ENCODE results near the gene HOXD12.
A peak's percentile ranks its signal among the peaks of the same experiment; 100 is the strongest.

The HOXD12 gene

DNA sequence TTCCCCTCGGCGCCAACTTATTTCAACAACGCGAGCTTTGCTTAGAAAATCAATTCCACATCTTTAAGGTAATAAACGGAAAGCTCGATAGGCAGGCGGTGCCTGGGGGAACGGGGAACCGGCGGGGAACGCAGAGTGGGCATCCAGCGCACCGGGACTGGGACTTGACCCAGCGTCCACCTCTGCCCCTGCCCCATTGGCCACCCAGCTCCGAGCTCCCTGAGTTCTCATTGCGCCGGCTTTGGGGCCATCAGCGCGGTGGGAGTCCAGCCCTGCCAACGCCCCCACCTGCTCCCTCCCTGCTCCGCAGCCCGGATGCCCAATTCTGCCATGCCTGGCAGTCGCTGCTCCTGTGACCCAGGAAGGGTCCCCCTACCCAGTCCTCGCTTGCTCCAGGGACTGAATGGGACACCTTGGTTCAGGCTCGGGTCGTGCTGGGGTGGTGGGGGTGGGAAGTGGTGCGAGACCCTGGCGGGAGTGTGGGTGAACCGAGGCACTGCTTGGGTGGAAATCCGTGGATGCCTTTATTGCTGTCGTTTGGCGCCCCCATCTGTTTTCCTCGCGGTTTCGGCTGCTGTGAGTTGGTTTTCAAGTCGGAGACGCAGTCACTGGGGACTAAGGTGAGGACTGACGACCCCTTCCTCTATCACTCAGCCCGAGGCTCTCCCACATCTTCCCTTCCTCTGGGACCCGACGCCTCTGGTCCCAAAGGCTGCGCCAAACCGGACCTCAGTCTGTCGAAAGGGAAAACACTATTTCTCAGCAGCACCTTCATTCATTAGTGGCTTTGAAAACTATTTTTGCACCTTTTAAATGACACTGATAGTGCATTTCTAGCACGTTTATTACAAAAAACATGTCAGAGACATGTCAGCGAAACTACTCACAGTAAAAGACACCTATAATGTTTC is 13.5 kb upstream of the HOXD12 start:
- H3K27ac Mint-ChIP-seq = no peak overlapping the region
- no peak overlapping the region for H3K4me3 Mint-ChIP-seq

DNA sequence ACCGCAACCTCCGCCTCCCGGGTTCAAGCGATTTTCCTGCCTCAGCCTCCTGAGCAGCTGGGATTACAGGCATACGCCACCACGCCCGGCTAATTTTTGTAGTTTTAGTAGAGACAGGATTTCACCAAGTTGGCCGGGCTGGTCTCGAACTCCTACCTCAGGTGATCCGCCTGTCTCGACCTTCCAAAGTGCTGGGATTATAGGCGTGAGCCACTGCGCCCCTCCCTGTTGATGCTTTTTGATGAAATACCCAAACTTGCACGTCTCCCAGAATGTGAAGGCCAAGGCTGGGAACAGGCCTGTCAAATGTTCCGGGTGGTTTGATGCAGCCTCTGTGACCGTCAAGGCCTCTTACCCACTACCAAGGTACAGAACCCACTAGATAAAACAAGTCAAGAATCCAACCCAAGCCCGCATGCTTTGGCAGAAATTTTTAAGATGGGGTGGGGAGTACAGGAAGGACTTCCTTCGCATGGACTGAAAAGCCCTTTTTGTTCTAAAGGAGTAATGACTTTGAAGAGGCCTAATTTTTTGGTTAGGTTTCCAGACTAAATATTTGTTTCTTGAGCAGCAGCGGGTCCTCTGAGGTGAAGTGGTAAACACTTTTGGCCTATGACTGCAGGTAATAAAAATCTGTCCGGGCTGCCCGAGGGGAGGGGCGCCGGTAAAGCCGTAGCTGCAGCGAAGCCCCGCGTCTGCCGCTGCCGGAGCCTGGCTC is 12.1 kb upstream of the HOXD12 start:
- peaks cover 93% of the 10 kb centered on the region for H3K27me3 Mint-ChIP-seq
- H3K27ac Mint-ChIP-seq = no peak overlapping the region
- H3K4me1 Mint-ChIP-seq (ENCODE audit: low read depth) = peaks cover 12% of the 10 kb centered on the region
- H3K36me3 Mint-ChIP-seq (ENCODE audit: low read depth) = peaks cover 14% of the 10 kb centered on the region
- H3K4me3 Mint-ChIP-seq = no peak overlapping the region
- peaks cover 4% of the 10 kb centered on the region for H3K9me3 Mint-ChIP-seq

More for the DNA sequence above, 13.5 kb upstream of the HOXD12 start:
- Mint-ChIP-seq H3K9me3 (peaks cover 6% of the 10 kb centered on the region), H3K36me3 (ENCODE audit: low read depth) (peaks cover 20% of the 10 kb centered on the region), H3K4me1 (ENCODE audit: low read depth) (peaks cover 9% of the 10 kb centered on the region), H3K27me3 (peaks cover 91% of the 10 kb centered on the region)

DNA sequence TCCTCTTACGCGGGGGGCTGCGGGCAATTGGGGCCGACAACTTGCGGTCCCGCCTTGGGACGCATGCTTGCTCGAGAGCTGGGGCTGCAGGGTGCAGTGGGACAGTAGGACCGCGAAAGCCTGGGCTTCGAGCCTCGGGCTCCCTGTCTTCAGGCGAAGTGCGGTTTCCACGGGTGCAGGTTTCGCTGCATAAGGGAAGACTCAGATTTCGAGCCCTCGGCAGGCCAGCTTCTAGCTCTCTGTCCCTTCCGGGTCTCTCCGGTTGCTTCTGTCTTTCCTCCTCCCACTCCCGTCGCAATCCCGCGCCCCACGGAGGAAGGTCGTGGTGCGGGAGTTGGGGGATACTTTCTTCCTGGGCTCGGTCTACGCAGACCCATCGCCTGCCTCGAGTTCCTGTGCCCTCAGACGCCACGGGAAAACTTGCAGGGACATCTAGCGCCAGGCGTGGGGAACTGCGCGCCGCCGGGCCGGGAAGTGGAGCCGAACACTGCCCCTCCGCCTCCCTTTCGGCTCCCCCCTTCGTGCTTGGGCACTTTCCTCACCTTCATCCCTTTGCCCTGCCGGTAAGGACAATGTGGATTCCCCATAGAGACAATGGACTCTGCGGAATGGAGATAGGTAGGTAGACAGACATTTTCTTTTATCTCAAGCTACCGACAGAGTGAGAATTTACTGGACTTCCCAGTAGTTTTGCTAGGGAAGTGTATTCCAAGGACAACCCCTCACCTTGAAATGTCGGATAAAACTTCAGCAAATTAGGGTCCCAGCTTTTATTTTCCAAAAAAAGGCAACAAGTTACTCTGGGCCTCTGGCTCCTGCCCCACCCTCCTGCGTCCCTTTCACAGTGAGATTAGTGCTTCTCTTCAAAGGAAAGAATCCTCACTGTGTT is 11.3 kb upstream of the HOXD12 start:
- H3K4me3 Mint-ChIP-seq = peak overlapping the region; percentile 57
- peaks cover 10% of the 10 kb centered on the region for H3K36me3 Mint-ChIP-seq (ENCODE audit: low read depth)
- peaks cover 87% of the 10 kb centered on the region for H3K27me3 Mint-ChIP-seq
- H3K4me1 Mint-ChIP-seq (ENCODE audit: low read depth) = peaks cover 12% of the 10 kb centered on the region
- H3K27ac Mint-ChIP-seq = no peak overlapping the region
- peaks cover 4% of the 10 kb centered on the region for H3K9me3 Mint-ChIP-seq

DNA sequence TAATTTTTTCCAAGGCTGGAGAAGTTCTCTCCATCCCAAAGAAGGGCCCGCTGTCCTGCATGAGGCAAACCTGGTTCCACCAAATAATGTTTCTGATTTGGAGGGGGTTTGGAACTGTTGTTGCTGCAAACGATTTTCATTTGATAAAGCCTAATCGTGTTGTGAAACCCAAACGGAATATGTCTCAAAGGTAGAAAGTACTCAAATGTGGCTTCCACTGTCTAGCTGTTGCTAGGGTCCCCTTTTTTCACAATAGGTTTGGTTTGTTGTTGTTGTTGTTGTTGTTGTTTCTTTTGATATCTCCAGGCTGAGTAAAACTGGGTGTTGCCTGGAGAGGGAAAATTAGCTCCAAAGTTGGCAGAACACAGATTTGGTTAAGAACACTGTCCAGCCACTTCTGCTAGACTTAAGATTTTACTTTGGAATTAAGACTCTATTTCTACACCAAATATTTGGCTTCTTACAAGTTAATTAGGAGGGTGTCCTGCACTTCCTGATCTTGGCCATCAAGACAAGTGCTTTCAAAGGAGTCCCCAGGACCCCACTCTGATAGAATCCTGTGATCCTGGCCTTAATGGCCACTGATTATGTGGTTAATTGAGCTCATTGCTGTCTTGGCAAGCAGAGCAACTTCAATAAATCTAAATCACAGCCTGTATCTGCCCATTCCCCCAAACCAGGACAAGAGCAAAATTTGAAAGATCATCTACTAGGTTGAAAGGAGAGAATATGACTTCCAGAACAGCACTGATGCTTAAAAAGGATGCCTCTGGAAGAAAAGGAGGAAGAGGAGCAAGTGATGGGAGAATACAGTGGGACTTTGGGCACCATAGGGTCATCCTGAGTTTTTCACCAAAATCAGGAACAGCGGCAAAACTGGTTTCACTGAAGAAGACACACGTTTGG is 10.4 kb upstream of the HOXD12 start:
- H3K4me3 Mint-ChIP-seq = no peak overlapping the region
- peaks cover 87% of the 10 kb centered on the region for H3K27me3 Mint-ChIP-seq

DNA sequence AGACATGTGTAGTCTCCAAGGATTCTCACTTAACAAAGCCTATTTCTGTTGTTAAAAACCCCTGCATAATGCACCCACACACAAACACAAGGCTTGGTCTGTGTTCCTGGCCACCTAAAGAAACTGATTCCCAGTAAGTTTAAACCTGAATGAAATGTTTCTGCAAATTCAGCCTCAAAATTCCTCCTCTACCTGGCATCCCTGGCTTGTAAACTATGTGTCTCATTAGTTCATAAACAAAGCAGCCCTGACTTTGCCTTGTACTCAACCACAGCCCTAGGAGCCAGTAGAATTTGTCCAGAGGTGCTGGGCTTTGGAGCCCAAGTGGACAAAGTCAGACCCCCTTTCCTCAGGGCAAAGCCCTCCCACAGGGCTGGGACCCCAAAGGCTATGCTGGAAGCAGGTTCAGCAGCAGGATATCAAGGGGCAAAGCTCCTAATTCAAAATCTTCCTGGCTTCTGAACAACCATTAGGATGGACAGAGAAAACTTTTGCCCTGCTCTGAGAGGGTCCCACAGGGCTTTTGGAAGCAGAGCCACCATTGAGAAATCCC is 9.7 kb upstream of the HOXD12 start:
- Mint-ChIP-seq H3K4me3 (no peak overlapping the region), H3K9me3 (peaks cover 4% of the 10 kb centered on the region), H3K4me1 (ENCODE audit: low read depth) (peaks cover 19% of the 10 kb centered on the region), H3K27ac (no peak overlapping the region), H3K27me3 (peaks cover 87% of the 10 kb centered on the region), H3K36me3 (ENCODE audit: low read depth) (peaks cover 4% of the 10 kb centered on the region)

More for the DNA sequence above, 10.4 kb upstream of the HOXD12 start:
- peaks cover 4% of the 10 kb centered on the region for H3K9me3 Mint-ChIP-seq
- H3K27ac Mint-ChIP-seq = no peak overlapping the region
- peaks cover 19% of the 10 kb centered on the region for H3K4me1 Mint-ChIP-seq (ENCODE audit: low read depth)
- H3K36me3 Mint-ChIP-seq (ENCODE audit: low read depth) = peaks cover 10% of the 10 kb centered on the region

DNA sequence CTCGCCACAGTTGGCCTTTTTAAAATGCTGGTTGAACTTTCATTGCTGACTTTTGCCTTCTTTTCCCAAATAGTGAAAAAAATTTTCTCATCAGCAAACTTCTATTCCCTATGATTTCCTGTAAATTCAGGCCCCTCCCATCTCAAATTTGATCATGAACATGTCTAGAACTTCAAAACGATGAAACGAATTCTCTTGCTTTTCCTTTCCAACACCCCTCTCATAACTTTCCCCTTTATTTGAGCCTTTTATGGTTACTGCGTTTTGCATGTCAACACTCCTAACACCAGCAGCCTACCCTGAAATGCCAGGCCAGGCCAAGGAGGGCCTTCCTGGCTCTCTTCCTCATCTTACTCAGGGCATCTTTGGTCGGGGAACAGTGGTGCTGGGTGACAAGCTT is 8.7 kb upstream of the HOXD12 start:
- no peak overlapping the region for H3K4me3 Mint-ChIP-seq
- H3K27ac Mint-ChIP-seq = no peak overlapping the region
- H3K9me3 Mint-ChIP-seq = peaks cover 4% of the 10 kb centered on the region

DNA sequence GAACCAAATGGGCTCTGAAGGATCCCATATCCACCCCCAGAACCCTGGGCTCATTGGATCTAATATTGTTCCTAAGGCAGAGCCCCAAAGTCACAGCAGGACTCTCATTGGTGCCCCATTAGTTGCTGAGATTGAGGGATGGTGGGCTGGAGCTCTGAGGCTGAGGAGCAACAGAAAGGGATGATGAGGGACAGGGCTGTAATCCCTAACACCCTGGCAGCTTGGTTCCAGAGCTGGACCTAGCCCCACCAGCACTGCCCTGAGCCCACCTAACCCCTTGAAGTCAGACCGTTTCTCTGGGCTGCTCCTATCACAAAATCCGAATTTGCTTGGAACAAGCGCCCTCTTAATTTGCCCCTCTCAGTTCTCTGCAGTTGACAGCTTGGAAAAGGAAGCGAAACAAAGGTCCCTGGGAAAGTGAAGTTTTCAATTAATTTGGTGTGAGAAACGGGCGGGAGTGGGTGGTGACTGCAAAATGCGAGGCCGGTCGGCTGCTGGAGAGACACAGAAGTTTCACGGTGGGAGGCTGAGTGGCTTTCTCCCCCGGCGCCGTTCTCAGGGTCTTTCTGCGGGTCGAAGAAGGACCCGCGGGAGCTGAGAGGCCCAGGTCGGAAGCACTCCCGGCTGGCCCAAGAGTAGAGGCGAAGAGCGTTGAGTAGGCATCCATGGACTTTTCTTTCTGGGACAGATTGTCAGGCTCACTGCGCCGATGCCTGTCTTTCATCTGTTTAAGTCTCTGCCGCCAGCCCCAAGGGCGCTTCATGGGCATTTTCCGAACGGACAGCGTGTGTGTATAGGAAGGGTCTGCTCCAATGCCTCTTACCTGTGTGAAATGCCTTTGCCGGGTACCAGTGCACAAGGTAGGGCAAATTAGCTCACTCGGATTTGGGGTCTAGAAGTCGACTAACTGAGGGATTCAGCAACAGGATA is 8.0 kb upstream of the HOXD12 start:
- peaks cover 90% of the 10 kb centered on the region for H3K27me3 Mint-ChIP-seq
- H3K36me3 Mint-ChIP-seq (ENCODE audit: low read depth) = peaks cover 4% of the 10 kb centered on the region
- H3K4me1 Mint-ChIP-seq (ENCODE audit: low read depth) = peaks cover 23% of the 10 kb centered on the region
- H3K27ac Mint-ChIP-seq = peak overlapping the region; percentile 63
- H3K9me3 Mint-ChIP-seq = peaks cover 4% of the 10 kb centered on the region
- H3K4me3 Mint-ChIP-seq = no peak overlapping the region

More for the DNA sequence above, 8.7 kb upstream of the HOXD12 start:
- Mint-ChIP-seq H3K27me3 (peaks cover 87% of the 10 kb centered on the region), H3K36me3 (ENCODE audit: low read depth) (peaks cover 4% of the 10 kb centered on the region), H3K4me1 (ENCODE audit: low read depth) (peaks cover 19% of the 10 kb centered on the region)

DNA sequence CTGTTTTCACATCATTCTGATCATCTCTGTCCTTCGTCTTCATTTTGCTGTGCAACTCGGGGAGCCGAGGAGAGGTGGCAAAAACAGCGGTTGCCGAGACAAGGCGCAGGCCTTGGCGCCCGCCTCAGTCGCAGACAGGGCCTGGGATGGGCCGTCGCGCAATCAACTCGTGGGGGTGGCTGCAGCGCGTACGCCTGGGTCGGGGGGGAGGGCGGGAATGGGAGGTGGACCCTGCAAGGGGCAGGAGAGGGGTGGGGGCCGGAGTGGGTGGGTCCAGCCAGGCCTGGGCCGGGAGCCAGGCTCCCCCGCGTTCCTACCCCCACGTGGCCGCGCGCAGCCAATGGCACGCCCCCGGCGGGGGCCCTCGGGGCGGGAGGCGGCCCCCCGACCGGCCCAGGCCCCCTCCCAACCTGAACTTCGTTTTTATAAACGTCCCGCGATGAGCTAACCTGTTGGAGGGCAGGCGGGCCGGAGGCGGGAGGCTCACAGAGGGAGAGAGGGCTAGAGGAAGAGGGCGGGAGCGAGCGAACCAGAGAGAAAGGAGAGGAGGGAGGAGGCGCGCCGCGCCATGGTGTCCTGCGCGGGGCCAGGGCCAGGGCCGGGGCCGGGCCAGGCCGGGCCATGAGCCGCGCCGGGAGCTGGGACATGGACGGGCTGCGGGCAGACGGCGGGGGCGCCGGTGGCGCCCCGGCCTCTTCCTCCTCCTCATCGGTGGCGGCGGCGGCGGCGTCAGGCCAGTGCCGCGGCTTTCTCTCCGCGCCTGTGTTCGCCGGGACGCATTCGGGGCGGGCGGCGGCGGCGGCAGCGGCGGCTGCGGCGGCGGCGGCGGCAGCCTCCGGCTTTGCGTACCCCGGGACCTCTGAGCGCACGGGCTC is 7.1 kb upstream of the HOXD12 start, which contains the start of gene HOXD13:
HOXD13 (plus strand) TSS at position 452 of the 875 bp plus-strand sequence; CDS start at position 622, 170 bp downstream.
- Mint-ChIP-seq H3K27me3 (peaks cover 90% of the 10 kb centered on the region), H3K4me3 (peak within 1 kb of the TSS; percentile 43), H3K4me1 (ENCODE audit: low read depth) (peaks cover 30% of the 10 kb centered on the region), H3K36me3 (ENCODE audit: low read depth) (peaks cover 4% of the 10 kb centered on the region), H3K9me3 (no peaks in the 10 kb centered on the region), H3K27ac (peak within 1 kb of the TSS; percentile 63)

DNA sequence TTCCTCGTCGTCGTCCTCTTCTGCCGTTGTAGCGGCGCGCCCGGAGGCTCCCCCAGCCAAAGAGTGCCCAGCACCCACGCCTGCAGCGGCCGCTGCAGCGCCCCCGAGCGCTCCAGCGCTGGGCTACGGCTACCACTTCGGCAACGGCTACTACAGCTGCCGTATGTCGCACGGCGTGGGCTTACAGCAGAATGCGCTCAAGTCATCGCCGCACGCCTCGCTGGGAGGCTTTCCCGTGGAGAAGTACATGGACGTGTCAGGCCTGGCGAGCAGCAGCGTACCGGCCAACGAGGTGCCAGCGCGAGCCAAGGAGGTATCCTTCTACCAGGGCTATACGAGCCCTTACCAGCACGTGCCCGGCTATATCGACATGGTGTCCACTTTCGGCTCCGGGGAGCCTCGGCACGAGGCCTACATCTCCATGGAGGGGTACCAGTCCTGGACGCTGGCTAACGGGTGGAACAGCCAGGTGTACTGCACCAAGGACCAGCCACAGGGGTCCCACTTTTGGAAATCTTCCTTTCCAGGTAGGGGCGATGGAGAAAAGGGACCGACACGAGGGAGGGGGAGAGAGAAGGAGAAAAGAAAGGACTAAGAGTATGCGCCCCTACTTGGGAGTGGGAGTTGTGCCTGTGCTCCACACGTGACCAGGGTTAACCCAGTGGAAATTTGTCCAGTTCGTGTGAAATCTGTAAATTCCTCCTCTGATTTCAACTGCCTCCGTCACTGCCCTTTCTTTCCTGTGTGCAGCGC is 6.3 kb upstream of the HOXD12 start:
- no peaks in the 10 kb centered on the region for H3K9me3 Mint-ChIP-seq
- peaks cover 37% of the 10 kb centered on the region for H3K4me1 Mint-ChIP-seq (ENCODE audit: low read depth)
- H3K27ac Mint-ChIP-seq = peak overlapping the region; percentile 36
- peaks cover 90% of the 10 kb centered on the region for H3K27me3 Mint-ChIP-seq
- peaks cover 4% of the 10 kb centered on the region for H3K36me3 Mint-ChIP-seq (ENCODE audit: low read depth)
- peak overlapping the region; percentile 43 for H3K4me3 Mint-ChIP-seq

DNA sequence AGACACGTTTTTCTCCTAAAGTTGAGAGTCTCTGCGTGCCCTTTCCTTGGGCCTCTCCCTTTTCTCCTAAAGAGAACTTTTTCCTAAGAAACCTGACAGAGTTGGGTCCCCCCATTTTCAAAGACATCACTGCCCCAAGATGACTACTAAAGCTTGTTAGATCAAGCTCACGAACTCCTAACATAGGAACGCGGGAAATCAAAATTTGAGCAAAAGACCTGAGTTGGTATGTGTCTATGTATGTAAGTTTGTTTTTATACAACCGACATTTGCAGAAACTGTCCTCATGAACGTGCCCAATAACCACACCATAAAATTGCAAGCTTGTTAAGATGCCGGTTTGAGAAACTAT is 5.7 kb upstream of the HOXD12 start:
- H3K4me1 Mint-ChIP-seq (ENCODE audit: low read depth) = peaks cover 37% of the 10 kb centered on the region
- peaks cover 4% of the 10 kb centered on the region for H3K36me3 Mint-ChIP-seq (ENCODE audit: low read depth)
- peak overlapping the region; percentile 36 for H3K27ac Mint-ChIP-seq
- H3K9me3 Mint-ChIP-seq = no peaks in the 10 kb centered on the region
- peak overlapping the region; percentile 32 for H3K4me3 Mint-ChIP-seq
- peaks cover 90% of the 10 kb centered on the region for H3K27me3 Mint-ChIP-seq

DNA sequence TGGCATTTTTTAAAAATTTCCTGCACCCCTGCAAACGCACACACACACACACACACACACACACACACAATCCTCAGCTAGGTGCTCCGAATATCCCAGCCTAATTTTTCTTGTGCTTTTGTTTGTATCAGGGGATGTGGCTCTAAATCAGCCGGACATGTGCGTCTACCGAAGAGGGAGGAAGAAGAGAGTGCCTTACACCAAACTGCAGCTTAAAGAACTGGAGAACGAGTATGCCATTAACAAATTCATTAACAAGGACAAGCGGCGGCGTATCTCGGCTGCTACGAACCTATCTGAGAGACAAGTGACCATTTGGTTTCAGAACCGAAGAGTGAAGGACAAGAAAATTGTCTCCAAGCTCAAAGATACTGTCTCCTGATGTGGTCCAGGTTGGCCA is 5.2 kb upstream of the HOXD12 start:
- Mint-ChIP-seq H3K27me3 (peaks cover 90% of the 10 kb centered on the region), H3K27ac (no peak overlapping the region), H3K4me3 (no peak overlapping the region), H3K4me1 (ENCODE audit: low read depth) (peaks cover 37% of the 10 kb centered on the region), H3K36me3 (ENCODE audit: low read depth) (peaks cover 4% of the 10 kb centered on the region), H3K9me3 (no peaks in the 10 kb centered on the region)
